Immature natural killer cell (primary cell): ENCODE data around the gene CILP2. TPM values are rescaled to one million over a fixed set of nuclear protein-coding genes. Genes with fewer than 3 reads are reported as not detected.

Experiments used
- DNase-seq, 3 donors: peaks; one replicate each; pipeline ENCODE4 v3.0.0; 2022; ENCODE audit warnings: mixed read lengths in 1 of 3
- H3K27ac Mint-ChIP-seq, 6 donors: one replicate each; pipeline ENCODE4 v1.8.0; 2020; ENCODE audit warnings: mixed read lengths in 6 of 6, mild to moderate bottlenecking in 5 of 6, inconsistent platforms in 4 of 6, moderate library complexity in 3 of 6
- H3K27me3 Mint-ChIP-seq, 3 donors: one replicate each; pipeline ENCODE4 v1.8.0; 2020 to 2021; ENCODE audit warnings: low read depth in 3 of 3, mild to moderate bottlenecking in 3 of 3, mixed read lengths in 3 of 3, moderate library complexity in 3 of 3, inconsistent platforms in 1 of 3
- H3K36me3 Mint-ChIP-seq, 3 donors: one replicate each; pipeline ENCODE4 v1.8.0; 2020; ENCODE audit warnings: mixed read lengths in 3 of 3, inconsistent platforms in 2 of 3, mild to moderate bottlenecking in 2 of 3
- H3K4me1 Mint-ChIP-seq, 2 donors: one replicate each; pipeline ENCODE4 v1.8.0; 2020; ENCODE audit warnings: inconsistent platforms in 2 of 2, mild to moderate bottlenecking in 2 of 2, mixed read lengths in 2 of 2, moderate library complexity in 1 of 2
- H3K4me3 Mint-ChIP-seq, 5 donors: one replicate each; pipeline ENCODE4 v1.8.0; 2020; ENCODE audit warnings: mild to moderate bottlenecking in 5 of 5, mixed read lengths in 5 of 5, inconsistent platforms in 3 of 5, moderate library complexity in 3 of 5
- H3K9me3 Mint-ChIP-seq, 6 donors: one replicate each; pipeline ENCODE4 v1.8.0; 2020; ENCODE audit warnings: mild to moderate bottlenecking in 6 of 6, mixed read lengths in 6 of 6, inconsistent platforms in 4 of 6, moderate library complexity in 3 of 6
- polyA plus RNA-seq, 3 donors: library from polyadenylated mRNA; unstranded; fragments of 300-500 nt; fragmentation: Illumina TruSeq; gene quantifications; one replicate each; pipeline ENCODE4 v1.2.3, GENCODE V29; 2021

CILP2 gene
- polyA plus RNA-seq, 3 donors from 2014 or later = not detected

DNA sequence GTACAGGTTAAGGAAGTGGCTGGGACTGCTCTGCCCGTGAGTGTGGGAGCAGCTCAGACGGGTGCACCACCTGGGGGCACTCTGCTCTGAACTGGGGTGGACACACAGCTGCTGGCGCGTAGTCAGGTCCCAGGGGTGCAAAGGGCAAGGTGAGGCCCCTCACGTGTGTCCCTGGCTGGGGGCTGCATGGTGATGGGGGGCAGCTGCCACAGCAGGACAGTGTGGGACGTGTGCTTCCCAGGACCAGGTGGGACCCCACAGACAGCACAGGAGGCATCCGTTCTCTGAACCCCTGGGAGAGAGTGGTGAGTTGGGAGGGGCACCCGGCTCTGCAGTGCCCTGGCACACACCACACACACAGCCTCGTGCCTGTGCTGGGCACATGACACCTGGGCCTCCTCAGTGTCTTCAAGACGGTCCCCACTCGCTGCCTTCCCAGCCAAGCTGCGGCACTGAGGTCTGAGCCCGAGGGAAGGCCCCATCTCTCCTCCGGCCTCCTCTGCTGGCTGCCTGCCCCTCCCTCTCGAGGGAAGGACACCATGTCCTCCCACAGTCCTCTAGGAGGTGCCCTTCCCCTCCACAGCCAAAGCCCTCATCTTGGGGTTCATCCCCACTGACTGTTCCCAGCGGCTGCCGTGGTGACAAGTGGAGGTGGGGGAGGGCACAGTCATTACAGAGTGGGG lies 24.7 kb downstream of the CILP2 start:
- H3K4me1 Mint-ChIP-seq = no peaks in the 10 kb centered on the region
- DNase-seq = no peak
- H3K27ac Mint-ChIP-seq = no peak overlapping the region
- no peaks in the 10 kb centered on the region for H3K9me3 Mint-ChIP-seq
- H3K4me3 Mint-ChIP-seq = no peak overlapping the region
- H3K36me3 Mint-ChIP-seq = no peaks in the 10 kb centered on the region
- peaks cover 0 to 4% (median 0%) of the 10 kb centered on the region in 3 donors for H3K27me3 Mint-ChIP-seq

DNA sequence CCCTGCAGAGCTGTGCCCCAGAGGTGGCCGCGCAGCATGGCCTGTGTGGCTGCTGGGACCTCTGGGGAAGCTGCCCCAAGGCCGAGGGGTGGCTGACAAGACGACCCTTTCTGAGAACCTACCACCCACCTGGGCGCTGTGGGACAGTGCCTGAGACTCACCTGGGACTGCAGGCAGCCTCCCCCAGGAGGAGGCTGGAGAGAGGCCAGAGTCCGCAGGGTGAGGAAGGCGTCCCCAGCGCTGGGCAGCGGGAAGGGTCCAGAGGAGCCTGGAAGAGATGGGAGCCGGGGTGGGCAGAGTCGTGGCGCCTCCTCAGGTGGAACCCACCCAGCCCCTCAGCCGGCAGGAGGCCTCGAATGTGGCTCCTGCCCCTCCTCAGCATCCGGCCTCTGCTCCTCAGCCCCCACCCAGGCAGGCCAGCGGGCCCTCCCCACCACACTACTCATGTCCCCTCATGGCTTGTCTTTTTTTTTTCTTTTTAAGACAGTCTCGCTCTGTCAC lies 25.3 kb downstream of the CILP2 start:
- H3K27ac Mint-ChIP-seq = no peak overlapping the region
- no peaks in the 10 kb centered on the region for H3K9me3 Mint-ChIP-seq

DNA sequence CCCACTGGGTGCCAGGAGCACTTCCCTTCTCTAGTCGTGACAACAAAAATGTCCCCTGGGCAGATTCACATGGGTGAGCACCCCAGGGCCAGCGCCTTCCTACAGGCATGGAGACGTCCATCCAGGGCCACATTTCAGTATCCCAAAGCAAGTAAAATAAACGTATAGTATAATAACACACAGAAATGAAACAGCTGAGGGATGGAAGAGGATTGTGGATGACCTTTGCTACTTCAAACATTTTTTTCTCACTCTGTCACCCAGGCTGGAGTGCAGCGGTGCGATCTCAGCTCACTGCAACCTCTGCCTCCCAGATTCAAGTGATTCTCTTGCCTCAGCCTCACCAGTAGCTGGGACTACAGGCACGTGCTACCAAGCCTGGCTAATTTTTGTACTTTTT lies 28.2 kb downstream of the CILP2 start:
- no peaks in the 10 kb centered on the region for H3K4me1 Mint-ChIP-seq
- H3K27ac Mint-ChIP-seq = no peak overlapping the region
- H3K4me3 Mint-ChIP-seq = no peak overlapping the region
- no peaks in the 10 kb centered on the region for H3K9me3 Mint-ChIP-seq
- DNase-seq = no peak
- peaks cover 0 to 4% (median 0%) of the 10 kb centered on the region in 3 donors for H3K27me3 Mint-ChIP-seq
- no peaks in the 10 kb centered on the region for H3K36me3 Mint-ChIP-seq

More for the DNA sequence above, 25.3 kb downstream of the CILP2 start:
- no peaks in the 10 kb centered on the region for H3K36me3 Mint-ChIP-seq
- peaks cover 0 to 4% (median 0%) of the 10 kb centered on the region in 3 donors for H3K27me3 Mint-ChIP-seq
- H3K4me3 Mint-ChIP-seq = no peak overlapping the region
- DNase-seq = no peak
- no peaks in the 10 kb centered on the region for H3K4me1 Mint-ChIP-seq

- H3K4me1 Mint-ChIP-seq = no peaks in the 10 kb centered on the region
- no peak overlapping the region for H3K4me3 Mint-ChIP-seq
- H3K27ac Mint-ChIP-seq = no peak overlapping the region
- peaks cover 0 to 1% (median 0%) of the 10 kb centered on the region in 3 donors for H3K27me3 Mint-ChIP-seq
- H3K36me3 Mint-ChIP-seq = no peaks in the 10 kb centered on the region
- DNase-seq = no peak
- H3K9me3 Mint-ChIP-seq = no peaks in the 10 kb centered on the region
Observed at GRCh38 chr19:19567391-19567790, 29.3 kb downstream of the CILP2 start.

DNA sequence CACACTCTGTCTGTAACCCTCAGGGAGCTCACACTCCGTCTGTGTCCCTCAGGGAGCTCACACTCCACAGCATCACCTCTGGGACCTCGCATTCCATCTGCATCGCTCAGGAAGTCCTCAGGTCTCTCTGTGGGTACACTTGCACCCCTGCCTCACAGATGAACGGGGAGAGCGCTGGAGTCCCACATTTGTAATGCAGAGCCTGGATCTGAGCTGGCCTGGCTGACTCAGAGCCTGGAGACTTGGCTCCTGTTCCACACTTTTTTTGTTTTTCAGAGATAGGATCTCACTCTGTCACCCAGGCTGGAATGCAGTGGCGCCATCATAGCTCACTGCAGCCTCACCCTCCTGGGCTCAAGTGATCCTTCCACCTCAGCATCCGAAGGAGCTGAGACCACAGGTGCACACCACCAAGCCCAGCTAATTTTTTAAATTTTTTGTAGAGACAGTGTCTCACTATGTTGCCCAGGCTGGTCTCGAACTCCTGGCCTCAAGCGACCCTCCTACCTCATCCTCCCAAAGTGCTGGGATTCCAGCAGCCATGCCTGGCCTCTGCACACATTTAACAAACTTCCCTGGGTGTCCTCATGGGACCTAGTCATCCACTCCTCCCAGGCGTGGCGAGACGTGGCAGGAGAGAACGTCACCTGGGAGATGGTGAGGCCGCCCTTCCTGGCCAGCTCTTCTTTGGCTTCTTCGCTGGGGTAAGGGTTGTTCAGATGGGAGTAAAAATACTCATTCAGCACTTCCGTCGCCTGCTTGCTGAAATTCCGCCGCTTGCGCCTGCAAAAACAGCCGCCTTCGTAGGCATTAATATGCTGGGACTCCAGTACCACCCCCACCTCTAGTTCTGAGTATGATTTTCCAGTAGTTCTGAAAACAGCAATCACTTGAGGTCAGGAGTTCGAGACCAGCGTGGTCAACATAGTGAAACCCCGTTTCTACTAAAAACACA lies 31.0 kb downstream of the CILP2 start:
- Mint-ChIP-seq H3K27ac (peak overlapping the region in 1 of 6 donors; percentile 39), H3K4me1 (no peaks in the 10 kb centered on the region), H3K27me3 (peaks cover 0 to 1% (median 0%) of the 10 kb centered on the region in 3 donors), H3K36me3 (no peaks in the 10 kb centered on the region), H3K9me3 (no peaks in the 10 kb centered on the region), H3K4me3 (no peak overlapping the region)
- DNase-seq = no peak

- no peaks in the 10 kb centered on the region for H3K9me3 Mint-ChIP-seq
- H3K27ac Mint-ChIP-seq = no peak overlapping the region
- no peak overlapping the region for H3K4me3 Mint-ChIP-seq
- no peaks in the 10 kb centered on the region for H3K36me3 Mint-ChIP-seq
- H3K4me1 Mint-ChIP-seq = no peaks in the 10 kb centered on the region
- H3K27me3 Mint-ChIP-seq = no peaks in the 10 kb centered on the region
- DNase-seq = no peak
Observed at GRCh38 chr19:19570571-19570970, 32.5 kb downstream of the CILP2 start.

DNA sequence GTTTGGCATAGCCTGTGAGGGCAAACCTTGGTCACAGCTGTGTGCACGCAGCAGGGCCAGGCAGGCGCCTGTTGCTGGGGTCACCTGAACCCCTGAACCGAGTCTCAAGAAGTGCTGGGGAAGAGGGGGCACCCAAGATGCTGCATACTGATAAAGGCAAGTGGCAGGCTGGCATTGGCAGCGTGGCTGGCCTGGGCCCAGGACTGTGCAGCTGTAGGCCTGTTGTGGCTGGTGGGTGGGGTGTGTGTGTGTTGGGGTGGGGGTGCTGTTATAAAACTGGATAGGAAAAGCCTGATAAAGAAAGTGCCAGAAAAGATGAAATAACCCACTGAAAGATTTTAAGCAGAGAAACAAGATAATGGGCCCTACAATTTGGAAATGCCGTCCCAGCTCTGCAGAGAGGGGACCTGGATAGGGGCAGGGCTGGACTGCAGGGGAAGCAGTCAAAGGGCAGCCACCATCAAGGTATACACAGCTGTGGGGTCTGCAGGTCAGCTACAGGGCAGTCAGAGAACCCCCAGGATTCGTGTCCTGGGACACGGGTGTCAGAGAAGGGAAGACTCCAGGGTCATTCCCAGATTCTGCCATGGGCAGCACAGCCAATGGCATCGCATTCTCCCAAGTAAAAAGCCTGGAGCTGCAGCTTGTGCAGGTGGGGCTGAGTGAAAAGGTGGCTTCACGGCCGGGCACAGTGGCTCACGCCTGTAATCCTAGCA lies 33.2 kb downstream of the CILP2 start:
- no peaks in the 10 kb centered on the region for H3K9me3 Mint-ChIP-seq
- peak overlapping the region in 1 of 6 donors; percentile 22 for H3K27ac Mint-ChIP-seq
- H3K4me3 Mint-ChIP-seq = no peak overlapping the region
- no peaks in the 10 kb centered on the region for H3K36me3 Mint-ChIP-seq
- H3K27me3 Mint-ChIP-seq = no peaks in the 10 kb centered on the region
- H3K4me1 Mint-ChIP-seq = no peaks in the 10 kb centered on the region
- no peak for DNase-seq

- Mint-ChIP-seq H3K27me3 (no peaks in the 10 kb centered on the region), H3K36me3 (no peaks in the 10 kb centered on the region), H3K4me3 (no peak overlapping the region), H3K4me1 (no peaks in the 10 kb centered on the region), H3K27ac (no peak overlapping the region), H3K9me3 (no peaks in the 10 kb centered on the region)
- no peak for DNase-seq
Observed at GRCh38 chr19:19575411-19575810, 37.3 kb downstream of the CILP2 start.

DNA sequence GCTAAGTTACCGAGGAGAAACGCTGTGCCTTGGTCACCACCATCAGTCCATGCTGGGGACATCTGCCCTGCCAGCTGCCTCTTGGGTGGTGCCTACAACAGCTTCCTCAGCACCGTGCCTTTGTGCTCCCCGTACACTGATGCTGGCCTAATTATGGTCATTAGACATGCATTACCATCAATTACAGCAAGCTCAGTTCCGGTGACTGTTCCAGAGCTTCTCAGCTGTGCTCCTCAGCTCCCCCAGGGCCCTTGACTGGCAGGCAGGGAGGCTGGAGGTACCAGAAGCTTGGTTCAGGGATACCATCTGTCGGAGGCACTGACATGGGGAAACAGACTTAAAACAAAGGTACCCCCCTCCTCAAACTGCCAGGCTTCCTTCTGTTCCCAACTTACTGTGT lies 40.2 kb downstream of the CILP2 start:
- H3K36me3 Mint-ChIP-seq = no peaks in the 10 kb centered on the region
- no peaks in the 10 kb centered on the region for H3K4me1 Mint-ChIP-seq
- H3K27me3 Mint-ChIP-seq = no peaks in the 10 kb centered on the region
- no peaks in the 10 kb centered on the region for H3K9me3 Mint-ChIP-seq
- no peak overlapping the region for H3K27ac Mint-ChIP-seq
- DNase-seq = no peak
- no peak overlapping the region for H3K4me3 Mint-ChIP-seq

GRCh38 chr19:19579533-19580361 lies 41.7 kb downstream of the CILP2 start:
- H3K9me3 Mint-ChIP-seq = no peaks in the 10 kb centered on the region
- DNase-seq = no peak
- no peaks in the 10 kb centered on the region for H3K4me1 Mint-ChIP-seq
- no peaks in the 10 kb centered on the region for H3K36me3 Mint-ChIP-seq
- H3K4me3 Mint-ChIP-seq = no peak overlapping the region
- H3K27me3 Mint-ChIP-seq = no peaks in the 10 kb centered on the region
- H3K27ac Mint-ChIP-seq = no peak overlapping the region

DNA sequence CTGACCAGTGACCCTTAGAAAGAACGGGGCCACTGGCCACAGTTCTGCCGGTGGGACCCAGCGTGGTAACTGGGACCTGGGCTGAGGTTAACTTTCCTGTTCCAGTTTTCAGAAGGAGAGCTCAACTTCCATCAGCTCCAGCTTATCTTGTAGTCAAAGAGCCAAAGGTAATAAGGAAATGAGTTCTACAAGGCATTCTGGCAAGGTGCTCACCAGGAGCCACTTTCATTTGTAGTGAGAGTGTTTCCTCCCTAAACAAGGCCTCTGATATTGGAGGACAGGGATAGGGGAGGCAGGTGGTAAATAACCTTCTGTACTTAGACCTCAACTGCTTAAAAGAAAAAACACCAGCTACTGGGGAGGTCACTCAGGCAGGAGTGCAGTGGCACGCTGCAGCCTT lies 42.4 kb downstream of the CILP2 start:
- H3K27ac Mint-ChIP-seq = no peak overlapping the region
- no peak overlapping the region for H3K4me3 Mint-ChIP-seq
- no peaks in the 10 kb centered on the region for H3K9me3 Mint-ChIP-seq
- H3K4me1 Mint-ChIP-seq = no peaks in the 10 kb centered on the region
- peaks cover 0 to 1% (median 0%) of the 10 kb centered on the region in 3 donors for H3K36me3 Mint-ChIP-seq
- DNase-seq = no peak
- H3K27me3 Mint-ChIP-seq = peaks cover 0 to 2% (median 0%) of the 10 kb centered on the region in 3 donors

- Mint-ChIP-seq H3K27ac (peak overlapping the region in 2 of 6 donors; percentile 31 to 33), H3K4me1 (no peaks in the 10 kb centered on the region), H3K36me3 (peaks cover 0 to 5% (median 0%) of the 10 kb centered on the region in 3 donors), H3K27me3 (peaks cover 0 to 2% (median 0%) of the 10 kb centered on the region in 3 donors), H3K4me3 (no peak overlapping the region), H3K9me3 (no peaks in the 10 kb centered on the region)
- DNase-seq = no peak
Observed at GRCh38 chr19:19581391-19581790, 43.3 kb downstream of the CILP2 start.

DNA sequence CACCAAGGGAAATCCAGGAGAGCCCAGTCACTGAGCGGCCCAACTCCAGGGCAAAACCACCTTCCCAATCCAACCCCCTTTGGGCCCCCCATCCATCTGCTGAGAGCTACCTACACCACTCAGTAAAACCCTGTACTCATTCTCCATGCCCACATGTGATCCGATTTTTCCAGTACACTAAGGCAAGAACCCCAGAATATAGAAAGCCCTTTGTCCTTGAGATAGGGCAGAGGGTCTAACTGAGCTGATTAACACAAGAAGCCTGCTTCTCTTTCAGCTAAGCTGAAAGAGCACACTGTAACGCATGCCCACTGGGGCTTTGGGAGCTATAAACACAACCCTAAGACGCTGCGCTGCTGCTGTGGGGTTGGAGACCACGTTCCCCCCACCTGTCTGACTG lies 44.4 kb downstream of the CILP2 start:
- Mint-ChIP-seq H3K9me3 (no peaks in the 10 kb centered on the region), H3K27me3 (peaks cover 0 to 2% (median 0%) of the 10 kb centered on the region in 3 donors), H3K4me3 (no peak overlapping the region), H3K36me3 (peaks cover 0 to 5% (median 0%) of the 10 kb centered on the region in 3 donors), H3K27ac (peak overlapping the region in 2 of 6 donors; percentile 25 to 28), H3K4me1 (no peaks in the 10 kb centered on the region)
- DNase-seq = no peak
